HG02943 (cell line): Measurements from ENCODE around the gene PCYT1A.

Experiments
- ATAC-seq: cut with Tn5 transposase; IDR thresholded peaks from one replicate; pipeline ENCODE4 v1.9.1; 2021; ENCODE audit warnings: mild to moderate bottlenecking, low read depth, moderate library complexity; ENCODE audit not compliant: unreplicated experiment

PCYT1A gene

GRCh38 chr3:196240424-196240823 lies 47.1 kb downstream of the PCYT1A start:
- no peak for ATAC-seq

- ATAC-seq = no peak
Measured at GRCh38 chr3:196238612-196239560, 48.6 kb downstream of the PCYT1A start.

- ATAC-seq = no peak
Measured at GRCh38 chr3:196237203-196237602, 50.3 kb downstream of the PCYT1A start.

- no peak for ATAC-seq
Measured at GRCh38 chr3:196236223-196236622, 51.3 kb downstream of the PCYT1A start.

- ATAC-seq = no peak
Measured at GRCh38 chr3:196235452-196236122, 51.9 kb downstream of the PCYT1A start.

GRCh38 chr3:196232882-196233251 lies 54.7 kb downstream of the PCYT1A start:
- no peak for ATAC-seq

GRCh38 chr3:196232154-196232881 lies 55.2 kb downstream of the PCYT1A start:
- ATAC-seq = no peak

GRCh38 chr3:196227629-196228493 lies 59.7 kb downstream of the PCYT1A start:
- ATAC-seq = no peak

- ATAC-seq = no peak
Measured at GRCh38 chr3:196227121-196227561, 60.4 kb downstream of the PCYT1A start.

- no peak for ATAC-seq
Measured at GRCh38 chr3:196225763-196226364, 61.7 kb downstream of the PCYT1A start.

GRCh38 chr3:196225086-196225485 lies 62.4 kb downstream of the PCYT1A start:
- ATAC-seq = no peak

GRCh38 chr3:196222876-196223595 lies 64.5 kb downstream of the PCYT1A start:
- no peak for ATAC-seq

GRCh38 chr3:196220991-196221390 lies 66.5 kb downstream of the PCYT1A start:
- ATAC-seq = no peak

- no peak for ATAC-seq
Measured at GRCh38 chr3:196220587-196220986, 66.9 kb downstream of the PCYT1A start.

- no peak for ATAC-seq
Measured at GRCh38 chr3:196219970-196220311, 67.6 kb downstream of the PCYT1A start.

- ATAC-seq = peak; percentile 69
Measured at GRCh38 chr3:196219194-196219969, 68.1 kb downstream of the PCYT1A start.

GRCh38 chr3:196218155-196218712 lies 69.3 kb downstream of the PCYT1A start:
- no peak for ATAC-seq
